Brain microvascular endothelial cell (primary cell): ENCODE measurements around the gene STARD3.

ENCODE experiments used
- DNase-seq: peaks from one replicate; pipeline ENCODE4 v3.0.0-alpha.2; 2020
- H3K27ac ChIP-seq: fragments of 250-450 bp; sonication (Bioruptor Pico); 2 replicates; pipeline ENCODE4 v1.5.1; 2020; ENCODE audit warnings: mild to moderate bottlenecking, moderate library complexity
- H3K27me3 ChIP-seq: fragments of 250-450 bp; sonication (Bioruptor Pico); replicated peaks from 2 replicates; pipeline ENCODE4 v1.5.1; 2020; ENCODE audit warnings: mild to moderate bottlenecking
- H3K36me3 ChIP-seq: fragments of 250-450 bp; sonication (Bioruptor Pico); replicated peaks from 2 replicates; pipeline ENCODE4 v1.5.1; 2020; ENCODE audit warnings: mild to moderate bottlenecking
- H3K4me3 ChIP-seq: 2 replicates; pipeline ENCODE4 v1.5.1; 2011; ENCODE audit warnings: low read depth, mild to moderate bottlenecking, control low read depth, low read length, moderate library complexity
- in situ Hi-C: cut with HindIII; loops from 2 replicates; pipeline ENCODE4 v1.10.0; 2017; ENCODE audit warnings: low sequenced_read_pairs, low pct_ligation_motif_present
- TF ChIP-seq, protein P1 (sequence below): IDR thresholded peaks from 2 replicates; pipeline ENCODE4 v1.5.1; 2011; ENCODE audit warnings: low read depth, mild to moderate bottlenecking, moderate library complexity, low read length, control low read depth, inconsistent platforms; ENCODE audit errors: missing control alignments

Gene STARD3

GRCh38 chr17:39641883-39642282, 4.9 kb downstream of the STARD3 start:
- no peak for DNase-seq
- no peak overlapping the region for H3K27ac ChIP-seq
- H3K36me3 ChIP-seq: no peaks in the 10 kb centered on the region
- in situ Hi-C loops: no loop called here
- H3K27me3 ChIP-seq: no peaks in the 10 kb centered on the region
- TF ChIP-seq, protein P1, sequence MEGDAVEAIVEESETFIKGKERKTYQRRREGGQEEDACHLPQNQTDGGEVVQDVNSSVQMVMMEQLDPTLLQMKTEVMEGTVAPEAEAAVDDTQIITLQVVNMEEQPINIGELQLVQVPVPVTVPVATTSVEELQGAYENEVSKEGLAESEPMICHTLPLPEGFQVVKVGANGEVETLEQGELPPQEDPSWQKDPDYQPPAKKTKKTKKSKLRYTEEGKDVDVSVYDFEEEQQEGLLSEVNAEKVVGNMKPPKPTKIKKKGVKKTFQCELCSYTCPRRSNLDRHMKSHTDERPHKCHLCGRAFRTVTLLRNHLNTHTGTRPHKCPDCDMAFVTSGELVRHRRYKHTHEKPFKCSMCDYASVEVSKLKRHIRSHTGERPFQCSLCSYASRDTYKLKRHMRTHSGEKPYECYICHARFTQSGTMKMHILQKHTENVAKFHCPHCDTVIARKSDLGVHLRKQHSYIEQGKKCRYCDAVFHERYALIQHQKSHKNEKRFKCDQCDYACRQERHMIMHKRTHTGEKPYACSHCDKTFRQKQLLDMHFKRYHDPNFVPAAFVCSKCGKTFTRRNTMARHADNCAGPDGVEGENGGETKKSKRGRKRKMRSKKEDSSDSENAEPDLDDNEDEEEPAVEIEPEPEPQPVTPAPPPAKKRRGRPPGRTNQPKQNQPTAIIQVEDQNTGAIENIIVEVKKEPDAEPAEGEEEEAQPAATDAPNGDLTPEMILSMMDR: no peak
- no peak overlapping the region for H3K4me3 ChIP-seq

GRCh38 chr17:39642291-39643074, 5.5 kb downstream of the STARD3 start:
- in situ Hi-C loops: no loop called here
- DNase-seq: no peak
- TF ChIP-seq, protein P1: no peak
- H3K27me3 ChIP-seq: no peaks in the 10 kb centered on the region
- H3K36me3 ChIP-seq: no peaks in the 10 kb centered on the region
- no peak overlapping the region for H3K27ac ChIP-seq
- no peak overlapping the region for H3K4me3 ChIP-seq

- peak; percentile 12 for DNase-seq
- Histone ChIP-seq H3K27me3 (no peaks in the 10 kb centered on the region), H3K4me3 (no peak overlapping the region), H3K27ac (no peak overlapping the region), H3K36me3 (no peaks in the 10 kb centered on the region)
- in situ Hi-C loops: no loop called here
- TF ChIP-seq, protein P1: no peak
These were observed 6.3 kb downstream of the STARD3 start for GRCh38 chr17:39643271-39643670.

DNA sequence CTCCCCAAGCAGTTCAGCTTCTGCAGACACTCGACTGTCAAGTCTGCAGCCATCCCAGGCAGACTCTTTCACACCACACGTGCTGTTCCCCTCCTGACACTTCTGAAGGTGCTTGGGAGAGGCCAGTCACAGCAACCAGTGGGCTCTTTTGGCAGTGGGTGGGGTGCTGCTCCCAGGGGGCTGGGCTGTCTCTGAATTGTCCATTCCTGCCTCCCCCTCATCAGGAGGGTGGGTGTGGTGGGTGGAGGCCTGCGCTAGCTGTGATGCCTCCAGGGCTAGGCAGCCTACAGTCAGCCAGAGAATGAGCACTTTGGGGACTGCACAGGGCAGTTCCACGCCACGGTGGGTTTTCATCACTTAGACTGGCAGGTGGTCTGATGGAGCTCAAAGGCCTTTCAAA, 10.3 kb downstream of the STARD3 start:
- TF ChIP-seq, protein P1: no peak
- no peak for DNase-seq
- Histone ChIP-seq H3K36me3 (no peaks in the 10 kb centered on the region), H3K4me3 (no peak overlapping the region), H3K27me3 (no peaks in the 10 kb centered on the region), H3K27ac (no peak overlapping the region)
- in situ Hi-C loops: no loop called here

DNA sequence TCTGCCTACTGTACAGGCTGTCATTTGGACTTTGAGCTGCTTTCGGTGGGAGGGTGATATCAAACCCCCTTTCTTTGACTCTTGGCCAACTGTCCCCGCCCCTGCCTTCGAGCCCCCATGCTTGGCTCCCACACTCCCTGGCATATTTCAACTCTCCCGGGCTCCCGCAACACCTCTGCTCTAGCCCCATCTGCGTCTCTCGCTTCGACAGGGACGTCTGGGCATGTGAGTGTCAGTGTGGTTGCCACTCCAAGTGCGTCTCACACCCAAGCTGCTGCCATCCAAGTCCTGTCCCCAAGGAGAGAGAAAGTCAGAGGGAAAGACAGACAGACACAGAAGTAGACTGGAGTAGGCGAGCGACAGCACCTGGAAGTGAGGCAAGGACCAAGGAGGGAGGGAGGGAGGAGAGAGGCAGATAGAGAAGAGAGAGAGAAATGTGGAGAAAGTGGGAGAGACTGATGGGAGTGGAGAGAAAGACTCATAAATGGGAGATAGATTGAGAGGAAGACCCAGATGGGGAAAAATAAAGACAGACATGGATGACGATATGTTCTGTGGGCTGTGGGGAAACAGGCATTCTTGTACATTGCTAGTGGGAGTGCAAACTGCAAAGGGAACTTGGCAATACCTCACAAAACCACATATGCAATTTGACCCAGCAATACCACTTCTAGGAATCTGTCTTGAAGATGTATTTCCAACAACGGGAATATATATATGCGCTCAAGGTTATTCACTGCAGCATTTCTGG, 11.8 kb downstream of the STARD3 start:
- no peak overlapping the region for H3K4me3 ChIP-seq
- in situ Hi-C loops: no loop called here
- TF ChIP-seq, protein P1: no peak
- H3K27me3 ChIP-seq: no peaks in the 10 kb centered on the region
- no peak for DNase-seq
- no peak overlapping the region for H3K27ac ChIP-seq
- no peaks in the 10 kb centered on the region for H3K36me3 ChIP-seq
